Measurements from ENCODE around the gene CDH16.
"Not testable (repeated sequence)": the region's sequence is repeated elsewhere in the genome, so short reads cannot be mapped to it uniquely, and the experiment has no call there.

CDH16 gene

GRCh38 chr16:66898933-66899309 lies 19.8 kb downstream of the CDH16 start:
- TF ChIP-seq, protein P1, sequence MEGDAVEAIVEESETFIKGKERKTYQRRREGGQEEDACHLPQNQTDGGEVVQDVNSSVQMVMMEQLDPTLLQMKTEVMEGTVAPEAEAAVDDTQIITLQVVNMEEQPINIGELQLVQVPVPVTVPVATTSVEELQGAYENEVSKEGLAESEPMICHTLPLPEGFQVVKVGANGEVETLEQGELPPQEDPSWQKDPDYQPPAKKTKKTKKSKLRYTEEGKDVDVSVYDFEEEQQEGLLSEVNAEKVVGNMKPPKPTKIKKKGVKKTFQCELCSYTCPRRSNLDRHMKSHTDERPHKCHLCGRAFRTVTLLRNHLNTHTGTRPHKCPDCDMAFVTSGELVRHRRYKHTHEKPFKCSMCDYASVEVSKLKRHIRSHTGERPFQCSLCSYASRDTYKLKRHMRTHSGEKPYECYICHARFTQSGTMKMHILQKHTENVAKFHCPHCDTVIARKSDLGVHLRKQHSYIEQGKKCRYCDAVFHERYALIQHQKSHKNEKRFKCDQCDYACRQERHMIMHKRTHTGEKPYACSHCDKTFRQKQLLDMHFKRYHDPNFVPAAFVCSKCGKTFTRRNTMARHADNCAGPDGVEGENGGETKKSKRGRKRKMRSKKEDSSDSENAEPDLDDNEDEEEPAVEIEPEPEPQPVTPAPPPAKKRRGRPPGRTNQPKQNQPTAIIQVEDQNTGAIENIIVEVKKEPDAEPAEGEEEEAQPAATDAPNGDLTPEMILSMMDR (IDR thresholded peaks at IDR 0.05): no peak
- Histone ChIP-seq H3K9me3 (no peaks in the 10 kb centered on the region), H3K36me3 (no peaks in the 10 kb centered on the region), H3K4me1 (ENCODE audit: control insufficient read depth in 1 of 2, insufficient read depth in 1 of 2, low read depth in 1 of 2, low read length in 1 of 2) (no peaks in the 10 kb centered on the region), H3K4me3 (ENCODE audit: low read depth in 1 of 2, low read length in 1 of 2) (no peak overlapping the region), H3K27me3 (no peaks in the 10 kb centered on the region), H3K27ac (no peak overlapping the region)

- Histone ChIP-seq H3K4me3 (ENCODE audit: low read depth in 1 of 2, low read length in 1 of 2) (no peak overlapping the region), H3K27ac (no peak overlapping the region), H3K27me3 (no peaks in the 10 kb centered on the region), H3K36me3 (no peaks in the 10 kb centered on the region), H3K4me1 (ENCODE audit: control insufficient read depth in 1 of 2, insufficient read depth in 1 of 2, low read depth in 1 of 2, low read length in 1 of 2) (no peaks in the 10 kb centered on the region), H3K9me3 (no peaks in the 10 kb centered on the region)
- TF ChIP-seq, protein P1 (IDR thresholded peaks at IDR 0.05): no peak
These were observed 20.5 kb downstream of the CDH16 start for GRCh38 chr16:66898207-66898606.

- H3K27ac ChIP-seq; H3K4me3 ChIP-seq (ENCODE audit: low read depth in 1 of 2, low read length in 1 of 2); H3K36me3 ChIP-seq; H3K9me3 ChIP-seq; H3K27me3 ChIP-seq; H3K4me1 ChIP-seq (ENCODE audit: control insufficient read depth in 1 of 2, insufficient read depth in 1 of 2, low read depth in 1 of 2, low read length in 1 of 2): not testable (repeated sequence)
These were observed 22.0 kb downstream of the CDH16 start for GRCh38 chr16:66896682-66897081.

DNA sequence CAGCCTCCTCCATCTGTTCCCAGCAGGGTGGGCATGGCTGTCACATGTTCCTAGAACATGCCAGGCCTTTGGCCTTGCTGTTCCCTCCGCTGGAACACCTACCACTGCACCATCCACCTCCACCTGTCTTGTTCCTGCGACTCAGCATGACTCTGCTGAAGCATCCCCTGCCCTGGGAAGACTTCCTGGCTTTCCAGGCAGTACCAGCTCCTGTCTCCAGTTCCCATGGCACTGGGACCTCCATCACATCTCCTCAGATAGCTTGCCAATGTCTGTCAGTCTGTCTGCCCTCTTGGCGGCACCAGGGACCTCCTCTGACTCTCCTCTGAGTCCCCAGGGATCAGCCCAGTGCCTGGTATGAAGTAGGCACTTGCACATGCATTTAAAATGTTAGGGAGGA lies 22.7 kb downstream of the CDH16 start:
- no peak overlapping the region for H3K27ac ChIP-seq

GRCh38 chr16:66895689-66895979 lies 23.1 kb downstream of the CDH16 start:
- TF ChIP-seq, protein P1 (IDR thresholded peaks at IDR 0.05): no peak
- no peak overlapping the region for H3K4me3 ChIP-seq (ENCODE audit: low read depth in 1 of 2, low read length in 1 of 2)
- no peaks in the 10 kb centered on the region for H3K9me3 ChIP-seq
- no peak overlapping the region for H3K27ac ChIP-seq
- no peaks in the 10 kb centered on the region for H3K4me1 ChIP-seq (ENCODE audit: control insufficient read depth in 1 of 2, insufficient read depth in 1 of 2, low read depth in 1 of 2, low read length in 1 of 2)
- H3K27me3 ChIP-seq: no peaks in the 10 kb centered on the region
- H3K36me3 ChIP-seq: no peaks in the 10 kb centered on the region

More for the DNA sequence above, 22.7 kb downstream of the CDH16 start:
- TF ChIP-seq, protein P1 (IDR thresholded peaks at IDR 0.05): no peak
- Histone ChIP-seq H3K4me3 (ENCODE audit: low read depth in 1 of 2, low read length in 1 of 2) (no peak overlapping the region), H3K27me3 (no peaks in the 10 kb centered on the region), H3K36me3 (no peaks in the 10 kb centered on the region), H3K9me3 (no peaks in the 10 kb centered on the region), H3K4me1 (ENCODE audit: control insufficient read depth in 1 of 2, insufficient read depth in 1 of 2, low read depth in 1 of 2, low read length in 1 of 2) (no peaks in the 10 kb centered on the region)

GRCh38 chr16:66894948-66895688 lies 23.6 kb downstream of the CDH16 start:
- no peaks in the 10 kb centered on the region for H3K27me3 ChIP-seq
- H3K4me1 ChIP-seq (ENCODE audit: control insufficient read depth in 1 of 2, insufficient read depth in 1 of 2, low read depth in 1 of 2, low read length in 1 of 2): no peaks in the 10 kb centered on the region
- H3K27ac ChIP-seq: no peak overlapping the region
- no peaks in the 10 kb centered on the region for H3K36me3 ChIP-seq
- TF ChIP-seq, protein P1 (IDR thresholded peaks at IDR 0.05): no peak
- no peak overlapping the region for H3K4me3 ChIP-seq (ENCODE audit: low read depth in 1 of 2, low read length in 1 of 2)
- no peaks in the 10 kb centered on the region for H3K9me3 ChIP-seq
